ENCODE results near the gene PPM1D. TPM values are rescaled to one million over a fixed set of nuclear protein-coding genes. Genes with fewer than 3 reads are reported as not detected.

The PPM1D gene
- total and polyA plus RNA-seq, 8 donors = 2.2 to 42.0 (median 5.3) TPM

DNA sequence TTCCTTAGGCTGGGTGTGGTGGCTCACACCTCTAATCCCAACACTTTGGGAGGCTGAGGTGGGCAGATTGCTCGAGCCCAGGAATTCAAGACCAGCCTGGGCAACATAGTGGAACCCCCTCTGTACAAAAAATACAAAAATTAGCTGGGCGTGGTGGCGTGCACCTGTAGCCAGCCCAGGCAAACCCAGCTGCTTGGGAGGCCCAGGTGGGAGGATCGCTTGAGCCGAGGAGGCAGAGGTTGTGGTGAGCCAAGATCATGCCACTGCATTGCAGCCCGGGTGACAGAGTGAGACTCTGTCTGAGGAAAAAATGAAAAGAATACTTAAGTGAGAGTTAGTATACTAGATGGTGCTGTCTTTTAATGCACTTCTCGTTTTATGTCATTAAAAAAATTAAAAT is 15.1 kb downstream of the PPM1D start:
- 90 to 93% (median 92%) methylated on average over 7 of the region's 7 CpGs for WGBS, 5 donors
- Histone ChIP-seq H3K27me3 (no peaks in the 10 kb centered on the region), H3K27ac (no peak overlapping the region), H3K36me3 (peaks cover 0 to 16% (median 13%) of the 10 kb centered on the region in 4 donors), H3K9me3 (no peaks in the 10 kb centered on the region), H3K4me1 (peaks cover 0 to 62% (median 32%) of the 10 kb centered on the region in 4 donors), H3K4me3 (no peak overlapping the region)
- intact Hi-C loops (cut with DNase I; ENCODE audit: low total_unique reads) = no loop called here
- TF ChIP-seq, protein P1, sequence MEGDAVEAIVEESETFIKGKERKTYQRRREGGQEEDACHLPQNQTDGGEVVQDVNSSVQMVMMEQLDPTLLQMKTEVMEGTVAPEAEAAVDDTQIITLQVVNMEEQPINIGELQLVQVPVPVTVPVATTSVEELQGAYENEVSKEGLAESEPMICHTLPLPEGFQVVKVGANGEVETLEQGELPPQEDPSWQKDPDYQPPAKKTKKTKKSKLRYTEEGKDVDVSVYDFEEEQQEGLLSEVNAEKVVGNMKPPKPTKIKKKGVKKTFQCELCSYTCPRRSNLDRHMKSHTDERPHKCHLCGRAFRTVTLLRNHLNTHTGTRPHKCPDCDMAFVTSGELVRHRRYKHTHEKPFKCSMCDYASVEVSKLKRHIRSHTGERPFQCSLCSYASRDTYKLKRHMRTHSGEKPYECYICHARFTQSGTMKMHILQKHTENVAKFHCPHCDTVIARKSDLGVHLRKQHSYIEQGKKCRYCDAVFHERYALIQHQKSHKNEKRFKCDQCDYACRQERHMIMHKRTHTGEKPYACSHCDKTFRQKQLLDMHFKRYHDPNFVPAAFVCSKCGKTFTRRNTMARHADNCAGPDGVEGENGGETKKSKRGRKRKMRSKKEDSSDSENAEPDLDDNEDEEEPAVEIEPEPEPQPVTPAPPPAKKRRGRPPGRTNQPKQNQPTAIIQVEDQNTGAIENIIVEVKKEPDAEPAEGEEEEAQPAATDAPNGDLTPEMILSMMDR (IDR thresholded peaks at IDR 0.05) = no peak
- TF ChIP-seq POLR2AphosphoS5 (IDR thresholded peaks at IDR 0.05) = no peak
- TF ChIP-seq POLR2A (IDR thresholded peaks at IDR 0.05) = no peak
- TF ChIP-seq EP300 (IDR thresholded peaks at IDR 0.05) = no peak
- no peak for DNase-seq

DNA sequence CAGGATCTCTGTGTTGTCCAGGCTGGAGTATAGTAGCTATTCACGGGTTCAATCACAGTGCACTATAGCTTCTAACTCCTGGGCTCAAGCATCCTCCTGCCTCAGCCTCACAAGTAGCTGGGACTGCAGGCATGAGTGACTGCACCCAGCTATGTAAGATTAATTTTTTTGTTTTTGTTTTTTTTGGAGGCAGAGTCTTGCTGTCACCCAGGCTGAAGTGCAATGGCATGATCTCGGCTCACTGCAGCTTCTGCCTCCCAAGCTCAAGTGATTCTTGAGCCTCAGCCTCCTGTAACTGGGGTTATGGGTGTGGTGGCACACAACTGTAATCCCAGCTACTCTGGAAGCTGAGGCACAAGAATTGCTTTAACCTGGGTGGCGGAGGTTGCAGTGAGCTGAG is 15.8 kb downstream of the PPM1D start:
- peaks cover 0 to 60% (median 27%) of the 10 kb centered on the region in 4 donors for H3K4me1 ChIP-seq
- no peaks in the 10 kb centered on the region for H3K27me3 ChIP-seq
- no peak overlapping the region for H3K27ac ChIP-seq
- DNase-seq = no peak
- 79 to 96% (median 94%) methylated on average over 3 of the region's 3 CpGs for WGBS, 5 donors
- intact Hi-C loops (cut with DNase I; ENCODE audit: low total_unique reads) = no loop called here
- H3K36me3 ChIP-seq = peaks cover 0 to 16% (median 13%) of the 10 kb centered on the region in 4 donors
- TF ChIP-seq EP300 (IDR thresholded peaks at IDR 0.05) = no peak
- no peak for TF ChIP-seq POLR2AphosphoS5 (IDR thresholded peaks at IDR 0.05)
- TF ChIP-seq, protein P1 (IDR thresholded peaks at IDR 0.05) = no peak
- no peak for TF ChIP-seq POLR2A (IDR thresholded peaks at IDR 0.05)
- H3K9me3 ChIP-seq = no peaks in the 10 kb centered on the region
- no peak overlapping the region for H3K4me3 ChIP-seq

DNA sequence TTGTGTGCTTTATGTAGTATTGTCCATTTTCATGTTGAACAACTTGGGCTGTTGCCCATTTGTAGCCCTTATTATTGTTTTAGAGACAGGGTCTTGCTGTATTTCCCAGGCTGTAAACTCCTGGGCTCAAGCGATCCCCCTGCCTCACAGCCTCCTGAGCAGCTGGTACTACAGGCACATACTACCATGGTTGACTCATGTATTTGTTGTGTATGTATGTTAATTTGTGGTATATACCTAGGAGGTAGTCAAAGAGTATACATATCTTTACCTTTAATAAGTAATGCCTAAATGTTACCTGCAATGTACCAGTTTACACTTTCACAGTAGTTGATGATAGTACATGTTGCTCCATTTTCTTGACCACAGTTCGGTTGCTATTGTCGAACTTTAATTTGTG is 18.1 kb downstream of the PPM1D start:
- intact Hi-C loops (cut with DNase I; ENCODE audit: low total_unique reads) = no loop called here
- Histone ChIP-seq H3K36me3 (peaks cover 0 to 16% (median 13%) of the 10 kb centered on the region in 4 donors), H3K27me3 (no peaks in the 10 kb centered on the region), H3K4me1 (peaks cover 0 to 39% (median 16%) of the 10 kb centered on the region in 4 donors), H3K9me3 (no peaks in the 10 kb centered on the region), H3K4me3 (no peak overlapping the region), H3K27ac (no peak overlapping the region)
- TF ChIP-seq POLR2AphosphoS5 (IDR thresholded peaks at IDR 0.05) = no peak
- no peak for TF ChIP-seq EP300 (IDR thresholded peaks at IDR 0.05)
- TF ChIP-seq, protein P1 (IDR thresholded peaks at IDR 0.05) = no peak
- no peak for TF ChIP-seq POLR2A (IDR thresholded peaks at IDR 0.05)
- 90 to 100% (median 96%) methylated on average over 3 of the region's 3 CpGs for WGBS, 5 donors
- no peak for DNase-seq

DNA sequence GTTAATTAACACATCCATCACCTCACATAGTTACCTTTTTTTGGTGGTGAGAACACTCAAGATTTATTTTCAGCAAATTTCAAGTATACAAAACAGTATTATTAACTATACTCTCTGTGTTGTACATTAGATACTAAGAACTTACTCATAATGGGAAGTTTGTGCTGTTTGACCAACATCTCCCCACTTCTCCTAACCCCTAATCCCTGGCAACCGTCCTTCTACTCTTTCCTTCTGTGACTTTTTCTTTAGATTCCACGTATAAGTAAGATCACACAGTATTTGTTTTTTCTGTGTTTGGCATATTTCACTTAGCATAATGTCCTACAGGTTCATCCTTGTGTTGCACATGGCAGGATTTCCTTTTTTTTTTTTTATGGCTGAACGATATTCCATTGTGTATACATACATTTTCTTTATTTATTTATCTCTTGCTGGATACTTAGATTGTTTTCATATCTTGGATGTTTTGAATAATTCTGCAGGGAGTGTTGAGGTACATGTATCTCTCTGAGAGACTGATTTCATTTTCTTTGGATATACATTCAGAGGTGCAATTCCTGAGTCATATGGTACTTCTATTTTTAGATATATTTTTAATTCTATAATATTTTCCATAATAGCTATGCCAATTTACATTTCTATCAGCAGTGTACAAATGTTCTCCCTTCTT is 19.0 kb downstream of the PPM1D start:
- TF ChIP-seq POLR2AphosphoS5 (IDR thresholded peaks at IDR 0.05) (no peak), EP300 (IDR thresholded peaks at IDR 0.05) (no peak), POLR2A (IDR thresholded peaks at IDR 0.05) (no peak)
- TF ChIP-seq, protein P1 (IDR thresholded peaks at IDR 0.05) = no peak
- peaks cover 0 to 32% (median 15%) of the 10 kb centered on the region in 4 donors for H3K4me1 ChIP-seq
- intact Hi-C loops (cut with DNase I; ENCODE audit: low total_unique reads) = no loop called here
- H3K27me3 ChIP-seq = no peaks in the 10 kb centered on the region
- no peak for DNase-seq
- no peak overlapping the region for H3K27ac ChIP-seq
- no peaks in the 10 kb centered on the region for H3K9me3 ChIP-seq
- H3K36me3 ChIP-seq = peaks cover 0 to 16% (median 13%) of the 10 kb centered on the region in 4 donors
- H3K4me3 ChIP-seq = no peak overlapping the region
- WGBS, 5 donors = 38 to 52% (median 41%) methylated on average over 3 of the region's 3 CpGs
